ENCODE measurements around the gene TASP1.
"Not testable (repeated sequence)": the region's sequence is repeated elsewhere in the genome, so short reads cannot be mapped to it uniquely, and the experiment has no call there.

TASP1 gene

DNA sequence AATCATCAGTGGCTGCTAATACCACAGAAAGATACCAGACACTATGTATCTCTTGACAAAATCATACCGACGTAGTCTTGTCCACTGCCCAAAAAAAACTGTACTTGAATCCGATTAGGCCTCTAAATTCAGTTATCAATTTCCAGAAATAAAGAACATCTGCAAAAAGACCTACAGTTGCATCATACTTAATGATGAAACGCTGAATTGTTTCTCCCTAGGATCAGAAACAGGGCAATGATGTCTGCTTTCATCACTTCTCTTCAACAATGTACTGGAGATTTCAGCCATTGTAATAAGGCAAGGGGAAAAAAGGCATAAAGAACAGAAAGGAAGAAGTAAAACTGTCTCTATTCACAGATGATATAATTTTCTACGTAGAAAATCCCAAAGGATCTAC, 152.0 kb downstream of the TASP1 start:
- no peaks in the 10 kb centered on the region for H4K20me1 ChIP-seq (ENCODE audit: low read depth, low read length)
- no peak overlapping the region for H3K4me2 ChIP-seq (ENCODE audit: low read depth, low read length, poor library complexity, severe bottlenecking)
- H3K9me3 ChIP-seq (ENCODE audit: insufficient read depth, low read length) = no peaks in the 10 kb centered on the region
- peaks cover 6% of the 10 kb centered on the region for H3K36me3 ChIP-seq (ENCODE audit: low read length)
- H3K9me2 ChIP-seq (replicated peaks; ENCODE audit: insufficient read depth, low read length) = no peaks in the 10 kb centered on the region
- H2AFZ ChIP-seq (ENCODE audit: low read depth, low read length, severe bottlenecking) = no peak overlapping the region
- H3K27me3 ChIP-seq (ENCODE audit: low read length) = no peaks in the 10 kb centered on the region
- no peak for TF ChIP-seq EZH2phosphoT487 (conservative IDR thresholded peaks at IDR 0.05; ENCODE audit: low read length)
- TF ChIP-seq, protein P1, sequence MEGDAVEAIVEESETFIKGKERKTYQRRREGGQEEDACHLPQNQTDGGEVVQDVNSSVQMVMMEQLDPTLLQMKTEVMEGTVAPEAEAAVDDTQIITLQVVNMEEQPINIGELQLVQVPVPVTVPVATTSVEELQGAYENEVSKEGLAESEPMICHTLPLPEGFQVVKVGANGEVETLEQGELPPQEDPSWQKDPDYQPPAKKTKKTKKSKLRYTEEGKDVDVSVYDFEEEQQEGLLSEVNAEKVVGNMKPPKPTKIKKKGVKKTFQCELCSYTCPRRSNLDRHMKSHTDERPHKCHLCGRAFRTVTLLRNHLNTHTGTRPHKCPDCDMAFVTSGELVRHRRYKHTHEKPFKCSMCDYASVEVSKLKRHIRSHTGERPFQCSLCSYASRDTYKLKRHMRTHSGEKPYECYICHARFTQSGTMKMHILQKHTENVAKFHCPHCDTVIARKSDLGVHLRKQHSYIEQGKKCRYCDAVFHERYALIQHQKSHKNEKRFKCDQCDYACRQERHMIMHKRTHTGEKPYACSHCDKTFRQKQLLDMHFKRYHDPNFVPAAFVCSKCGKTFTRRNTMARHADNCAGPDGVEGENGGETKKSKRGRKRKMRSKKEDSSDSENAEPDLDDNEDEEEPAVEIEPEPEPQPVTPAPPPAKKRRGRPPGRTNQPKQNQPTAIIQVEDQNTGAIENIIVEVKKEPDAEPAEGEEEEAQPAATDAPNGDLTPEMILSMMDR (IDR thresholded peaks at IDR 0.05; ENCODE audit: insufficient read depth, low read length, poor library complexity, severe bottlenecking) = no peak
- no peak overlapping the region for H3K27ac ChIP-seq (ENCODE audit: low read depth, low read length)
- H3K79me2 ChIP-seq (ENCODE audit: insufficient read depth, low read length) = no peaks in the 10 kb centered on the region
- no peak overlapping the region for H3K9ac ChIP-seq (ENCODE audit: low read length)
- H3K4me3 ChIP-seq (ENCODE audit: insufficient read depth, low read length, poor library complexity, severe bottlenecking) = no peak overlapping the region
- no peaks in the 10 kb centered on the region for H3F3A ChIP-seq (ENCODE audit: insufficient read depth)

DNA sequence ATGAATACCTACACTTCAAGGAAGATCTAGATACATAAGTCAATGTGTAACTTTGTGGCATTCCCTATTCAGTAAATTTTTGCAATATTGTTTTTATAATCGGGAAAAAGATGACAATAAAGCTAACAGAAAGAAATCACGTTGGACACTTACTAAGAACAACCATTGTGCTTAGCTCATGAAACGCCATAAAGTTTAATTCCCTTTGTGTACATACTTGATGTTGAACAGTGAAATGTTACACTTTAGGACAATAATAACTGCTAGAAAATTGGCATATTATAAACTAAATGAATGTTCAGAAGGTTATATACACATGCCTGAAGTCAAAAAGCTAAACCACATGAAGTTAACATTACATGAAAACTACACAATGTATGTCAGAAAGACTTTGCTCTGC, 153.2 kb downstream of the TASP1 start:
- Histone ChIP-seq H2AFZ (ENCODE audit: low read depth, low read length, severe bottlenecking) (no peak overlapping the region), H3F3A (ENCODE audit: insufficient read depth) (no peaks in the 10 kb centered on the region), H3K4me3 (ENCODE audit: insufficient read depth, low read length, poor library complexity, severe bottlenecking) (no peak overlapping the region), H3K9ac (ENCODE audit: low read length) (no peak overlapping the region), H3K36me3 (ENCODE audit: low read length) (peaks cover 6% of the 10 kb centered on the region), H3K9me2 (replicated peaks; ENCODE audit: insufficient read depth, low read length) (no peaks in the 10 kb centered on the region), H3K27me3 (ENCODE audit: low read length) (no peaks in the 10 kb centered on the region), H3K9me3 (ENCODE audit: insufficient read depth, low read length) (no peaks in the 10 kb centered on the region), H3K27ac (ENCODE audit: low read depth, low read length) (no peak overlapping the region), H3K79me2 (ENCODE audit: insufficient read depth, low read length) (no peaks in the 10 kb centered on the region), H3K4me2 (ENCODE audit: low read depth, low read length, poor library complexity, severe bottlenecking) (no peak overlapping the region), H4K20me1 (ENCODE audit: low read depth, low read length) (no peaks in the 10 kb centered on the region)
- TF ChIP-seq, protein P1 (IDR thresholded peaks at IDR 0.05; ENCODE audit: insufficient read depth, low read length, poor library complexity, severe bottlenecking) = no peak

DNA sequence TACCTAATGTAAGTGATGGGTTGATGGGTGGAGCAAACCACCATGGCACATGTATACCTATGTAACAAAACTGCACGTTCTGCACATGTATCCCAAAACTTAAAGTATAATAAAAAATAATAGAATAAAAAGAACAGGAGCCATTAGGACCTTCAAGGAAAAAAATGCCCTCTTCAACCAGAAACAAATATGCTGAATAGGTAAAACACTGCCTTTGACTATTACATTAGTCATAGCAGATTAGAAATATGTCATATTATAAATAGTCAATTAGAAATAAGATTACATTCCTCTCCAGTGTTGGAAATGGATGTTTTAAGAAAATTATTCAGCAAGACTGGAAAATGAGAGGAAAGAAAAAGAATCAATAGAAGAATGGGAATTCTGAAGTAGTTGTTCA, 153.7 kb downstream of the TASP1 start:
- not testable (repeated sequence) for H3K9me2 ChIP-seq (replicated peaks; ENCODE audit: insufficient read depth, low read length); H3K9me3 ChIP-seq (ENCODE audit: insufficient read depth, low read length); H2AFZ ChIP-seq (ENCODE audit: low read depth, low read length, severe bottlenecking); H3K79me2 ChIP-seq (ENCODE audit: insufficient read depth, low read length); H3K27ac ChIP-seq (ENCODE audit: low read depth, low read length); H3K4me3 ChIP-seq (ENCODE audit: insufficient read depth, low read length, poor library complexity, severe bottlenecking); H3F3A ChIP-seq (ENCODE audit: insufficient read depth); H4K20me1 ChIP-seq (ENCODE audit: low read depth, low read length); H3K4me2 ChIP-seq (ENCODE audit: low read depth, low read length, poor library complexity, severe bottlenecking); H3K9ac ChIP-seq (ENCODE audit: low read length); H3K36me3 ChIP-seq (ENCODE audit: low read length); H3K27me3 ChIP-seq (ENCODE audit: low read length)

DNA sequence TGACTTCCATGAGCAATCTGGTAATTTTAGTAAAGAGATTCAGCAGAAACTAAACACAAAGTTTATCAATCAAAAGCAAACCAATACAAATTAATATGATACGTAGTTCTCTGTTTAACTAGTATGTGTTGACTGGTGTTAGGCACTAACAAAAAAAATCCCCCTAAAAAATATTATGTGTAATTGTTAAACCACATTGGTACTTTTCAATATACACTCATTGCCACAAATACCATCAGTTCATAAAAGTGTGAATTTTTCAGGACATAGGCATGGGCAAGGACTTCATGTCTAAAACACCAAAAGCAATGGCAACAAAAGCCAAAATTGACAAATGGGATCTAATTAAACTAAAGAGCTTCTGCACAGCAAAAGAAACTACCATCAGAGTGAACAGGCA, 155.3 kb downstream of the TASP1 start:
- H3K79me2 ChIP-seq (ENCODE audit: insufficient read depth, low read length); H3F3A ChIP-seq (ENCODE audit: insufficient read depth); H3K4me2 ChIP-seq (ENCODE audit: low read depth, low read length, poor library complexity, severe bottlenecking); H2AFZ ChIP-seq (ENCODE audit: low read depth, low read length, severe bottlenecking); H3K9me3 ChIP-seq (ENCODE audit: insufficient read depth, low read length); H3K4me3 ChIP-seq (ENCODE audit: insufficient read depth, low read length, poor library complexity, severe bottlenecking); H3K27me3 ChIP-seq (ENCODE audit: low read length); H3K27ac ChIP-seq (ENCODE audit: low read depth, low read length); H3K9ac ChIP-seq (ENCODE audit: low read length); H3K9me2 ChIP-seq (replicated peaks; ENCODE audit: insufficient read depth, low read length); H4K20me1 ChIP-seq (ENCODE audit: low read depth, low read length); H3K36me3 ChIP-seq (ENCODE audit: low read length): not testable (repeated sequence)
